PC-3 (cell line): ENCODE data around the gene TMEM201. TPM values are rescaled to one million over a fixed set of nuclear protein-coding genes. Genes with fewer than 3 reads are reported as not detected.

Source experiments
- ATAC-seq: fragments of 200-7000 bp; cut with Tn5 transposase; 2 replicates; pipeline ENCODE4 v1.9.1; 2020; ENCODE audit warnings: mild to moderate bottlenecking, moderate library complexity
- BruUV-seq: library from RNA; stranded (reverse); fragments of 400-500 nt; replicated peaks from 2 replicates; lab custom pipeline; 2021; lab: Mats Ljungman, UMichigan
- CTCF ChIA-PET: fragments of 300-600 bp; sonication (Branson Sonifier 250); formaldehyde crosslinking; loops from one replicate; lab custom pipeline; 2022; ENCODE audit warnings: antibody characterized with exemption; lab: Charles Lee
- POLR2A ChIA-PET: fragments of 300-600 bp; sonication (Branson Sonifier 250); formaldehyde crosslinking; loops from one replicate; lab custom pipeline; 2022; ENCODE audit warnings: antibody characterized with exemption; ENCODE audit not compliant: unreplicated experiment; lab: Charles Lee
- DNase-seq: peaks from one replicate; pipeline ENCODE4 v3.0.0-alpha.2; 2015
- H2AFZ ChIP-seq: fragments of 300-600 bp; sonication (generic); 2 replicates; pipeline ENCODE4 v1.6.0; 2016; ENCODE audit warnings: antibody characterized with exemption, low read length
- H3F3A ChIP-seq: fragments of 300-600 bp; sonication (generic); one replicate; pipeline ENCODE4 v1.6.0; 2017; ENCODE audit warnings: antibody characterized with exemption, low read length, control low read depth, mild to moderate bottlenecking; ENCODE audit not compliant: unreplicated experiment
- H3K27ac ChIP-seq: fragments of 300-600 bp; sonication (generic); 2 replicates; pipeline ENCODE4 v1.5.1; 2016; ENCODE audit warnings: mild to moderate bottlenecking, low read length
- H3K27me3 ChIP-seq: fragments of 300-600 bp; sonication (generic); 2 replicates; pipeline ENCODE4 v1.6.1; 2016; ENCODE audit warnings: low read length, mixed read lengths
- H3K36me3 ChIP-seq: fragments of 300-600 bp; sonication (generic); 2 replicates; pipeline ENCODE4 v1.6.1; 2016; ENCODE audit warnings: low read depth, mixed run types, low read length, mixed read lengths
- H3K4me1 ChIP-seq: fragments of 300-600 bp; sonication (generic); 2 replicates; pipeline ENCODE4 v1.5.1; 2016; ENCODE audit warnings: low read length; ENCODE audit not compliant: insufficient read depth
- H3K4me2 ChIP-seq: fragments of 300-600 bp; sonication (generic); 2 replicates; pipeline ENCODE4 v1.6.0; 2016; ENCODE audit warnings: low read length
- H3K4me3 ChIP-seq: fragments of 300-600 bp; sonication (generic); 2 replicates; pipeline ENCODE4 v1.5.1; 2016; ENCODE audit warnings: mild to moderate bottlenecking, low read length, mixed read lengths
- H3K79me2 ChIP-seq: fragments of 300-600 bp; sonication (generic); 2 replicates; pipeline ENCODE4 v1.6.1; 2017; ENCODE audit warnings: low read length, mixed read lengths
- H3K9ac ChIP-seq: fragments of 300-600 bp; sonication (generic); 2 replicates; pipeline ENCODE4 v1.6.0; 2016; ENCODE audit warnings: mild to moderate bottlenecking, low read length
- H3K9me2 ChIP-seq: fragments of 300-600 bp; sonication (generic); replicated peaks from 2 replicates; pipeline ENCODE4 v1.6.1; 2016; ENCODE audit warnings: mixed run types, low read length, mixed read lengths
- H3K9me3 ChIP-seq: fragments of 300-600 bp; sonication (generic); 2 replicates; pipeline ENCODE4 v1.6.1; 2016; ENCODE audit warnings: low read length, mixed read lengths
- H4K20me1 ChIP-seq: fragments of 300-600 bp; sonication (generic); 2 replicates; pipeline ENCODE4 v1.6.1; 2016; ENCODE audit warnings: low read length, mixed read lengths
- EZH2 ChIP-seq: fragments of 300-600 bp; sonication (generic); IDR thresholded peaks from one replicate; pipeline ENCODE4 v1.6.1; 2017; ENCODE audit warnings: antibody characterized with exemption, mild to moderate bottlenecking, low read length; ENCODE audit not compliant: unreplicated experiment
- EZH2phosphoT487 ChIP-seq: fragments of 300-600 bp; sonication (generic); IDR thresholded peaks from 2 replicates; pipeline ENCODE4 v1.6.1; 2018; ENCODE audit warnings: mild to moderate bottlenecking, antibody characterized with exemption, low read length, borderline replicate concordance
- intact Hi-C: fragments of 100-400 bp; cut with micrococcal nuclease; formaldehyde crosslinking; loops from 2 replicates; pipeline ENCODE4 v1.9.0; 2023
- total RNA-seq: library from RNA; depleted of rRNA; stranded (reverse); fragments of >200 nt; gene quantifications from 2 replicates; pipeline ENCODE4 v1.2.3, GENCODE V29; 2014
- TF ChIP-seq, protein P1 (sequence below): fragments of 300-600 bp; sonication (generic); conservative IDR thresholded peaks from 2 replicates; pipeline ENCODE4 v1.5.1; 2017; ENCODE audit warnings: antibody characterized with exemption, low read depth, mild to moderate bottlenecking, low read length

The TMEM201 gene
- total RNA-seq, 1 experiment from 2014 or later: 13.8 TPM

- Histone ChIP-seq H3K27ac (no peak overlapping the region), H3K4me2 (peak overlapping the region; percentile 84), H3K4me3 (peak overlapping the region; percentile 69), H3K4me1 (no peaks in the 10 kb centered on the region; the same call in 1 of the 2 replicates), H3K27me3 (no peaks in the 10 kb centered on the region), H3K9ac (no peak overlapping the region), H2AFZ (peak overlapping the region; percentile 92), H3K9me2 (no peaks in the 10 kb centered on the region), H3K79me2 (no peaks in the 10 kb centered on the region), H3F3A (no peaks in the 10 kb centered on the region), H3K9me3 (no peaks in the 10 kb centered on the region), H3K36me3 (no peaks in the 10 kb centered on the region), H4K20me1 (no peaks in the 10 kb centered on the region)
- POLR2A ChIA-PET: no interaction called here
- ATAC-seq (no peak), DNase-seq (no peak)
- no TSS peak for BruUV-seq
- intact Hi-C loops: loop anchor here (2.0 to 5.0 kb wide), 3 partner anchors 61 to 241 kb away; no protein-coding TSS in a partner anchor
- CTCF ChIA-PET: interaction anchor here (1.0 to 1.5 kb wide), 2 partner anchors 45 to 94 kb away, joined by 4 to 6 read pairs; no protein-coding TSS in a partner anchor
- TF ChIP-seq EZH2: no peak
- no peak for TF ChIP-seq EZH2phosphoT487
- TF ChIP-seq, protein P1, sequence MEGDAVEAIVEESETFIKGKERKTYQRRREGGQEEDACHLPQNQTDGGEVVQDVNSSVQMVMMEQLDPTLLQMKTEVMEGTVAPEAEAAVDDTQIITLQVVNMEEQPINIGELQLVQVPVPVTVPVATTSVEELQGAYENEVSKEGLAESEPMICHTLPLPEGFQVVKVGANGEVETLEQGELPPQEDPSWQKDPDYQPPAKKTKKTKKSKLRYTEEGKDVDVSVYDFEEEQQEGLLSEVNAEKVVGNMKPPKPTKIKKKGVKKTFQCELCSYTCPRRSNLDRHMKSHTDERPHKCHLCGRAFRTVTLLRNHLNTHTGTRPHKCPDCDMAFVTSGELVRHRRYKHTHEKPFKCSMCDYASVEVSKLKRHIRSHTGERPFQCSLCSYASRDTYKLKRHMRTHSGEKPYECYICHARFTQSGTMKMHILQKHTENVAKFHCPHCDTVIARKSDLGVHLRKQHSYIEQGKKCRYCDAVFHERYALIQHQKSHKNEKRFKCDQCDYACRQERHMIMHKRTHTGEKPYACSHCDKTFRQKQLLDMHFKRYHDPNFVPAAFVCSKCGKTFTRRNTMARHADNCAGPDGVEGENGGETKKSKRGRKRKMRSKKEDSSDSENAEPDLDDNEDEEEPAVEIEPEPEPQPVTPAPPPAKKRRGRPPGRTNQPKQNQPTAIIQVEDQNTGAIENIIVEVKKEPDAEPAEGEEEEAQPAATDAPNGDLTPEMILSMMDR: no peak
These were observed 37.5 kb downstream of the TMEM201 start for GRCh38 chr1:9626201-9626608.

DNA sequence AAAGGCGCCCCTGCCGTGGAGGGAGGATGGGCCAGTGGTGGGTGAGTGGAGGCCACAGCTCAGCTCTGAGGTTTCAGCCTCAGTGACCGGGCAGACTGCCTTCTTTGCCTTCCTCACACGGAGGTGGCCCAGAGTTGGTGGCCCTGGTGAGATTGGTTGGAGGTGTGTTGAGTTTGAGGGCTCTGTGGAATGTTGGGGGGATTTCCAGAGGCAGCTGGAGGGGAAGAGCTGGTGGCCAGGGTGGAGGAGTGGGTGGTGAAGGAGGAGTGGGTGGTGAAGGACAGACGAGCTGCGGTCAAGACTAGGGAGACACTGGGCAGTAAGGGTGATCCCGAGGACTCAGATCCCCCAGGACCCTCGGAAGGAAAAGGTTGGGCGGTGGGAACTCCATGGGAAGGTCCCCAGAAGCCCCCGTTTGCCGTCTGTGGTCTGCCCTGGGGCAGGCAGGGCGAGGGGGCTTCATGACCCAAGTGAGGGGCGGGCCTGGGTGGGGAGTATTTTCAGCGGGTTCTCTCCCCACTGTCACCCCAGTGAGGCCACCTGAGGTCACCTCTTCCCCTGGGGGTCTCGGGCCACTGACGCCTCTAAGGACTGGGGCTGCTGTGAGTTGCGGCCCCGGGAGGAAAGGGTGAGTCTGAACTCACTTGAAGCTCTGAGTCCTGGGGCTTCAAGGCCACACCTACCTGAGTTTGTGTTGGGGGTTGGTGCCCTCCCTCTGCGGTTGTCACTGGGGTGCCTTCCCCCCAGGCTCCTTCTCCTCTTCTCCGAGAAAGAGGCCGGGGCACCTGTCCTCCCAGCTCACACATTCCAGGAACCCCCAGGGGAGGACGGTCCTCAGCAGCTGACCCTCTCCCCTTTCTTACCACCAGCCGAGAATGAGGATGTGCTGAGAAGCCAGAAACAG lies 40.1 kb downstream of the TMEM201 start:
- DNase-seq (no peak), ATAC-seq (no peak)
- H3K4me3 ChIP-seq: no peak overlapping the region
- H3K9me2 ChIP-seq: no peaks in the 10 kb centered on the region
- H3K9me3 ChIP-seq: no peaks in the 10 kb centered on the region
- no peaks in the 10 kb centered on the region for H3K27me3 ChIP-seq
- H3K4me1 ChIP-seq: no peaks in the 10 kb centered on the region; the same call in 1 of the 2 replicates
- intact Hi-C loops: loop anchor here (5.0 kb wide), 1 partner anchor 59 kb away; no protein-coding TSS in a partner anchor
- H4K20me1 ChIP-seq: no peaks in the 10 kb centered on the region
- H2AFZ ChIP-seq: no peak overlapping the region
- no TSS peak for BruUV-seq
- POLR2A ChIA-PET: no interaction called here
- no peak overlapping the region for H3K27ac ChIP-seq
- TF ChIP-seq, protein P1: no peak
- no peak for TF ChIP-seq EZH2phosphoT487
- TF ChIP-seq EZH2: no peak
- no peak overlapping the region for H3K9ac ChIP-seq
- H3K36me3 ChIP-seq: no peaks in the 10 kb centered on the region
- no peaks in the 10 kb centered on the region for H3F3A ChIP-seq
- no peak overlapping the region for H3K4me2 ChIP-seq
- CTCF ChIA-PET: interaction anchor here (0.6 kb wide), 1 partner anchor 76 kb away, joined by 3 read pairs; no protein-coding TSS in a partner anchor
- H3K79me2 ChIP-seq: no peaks in the 10 kb centered on the region
